ENCODE data around the gene EBF3. TPM values are rescaled to one million over a fixed set of nuclear protein-coding genes. Genes with fewer than 3 reads are reported as not detected.

Gene EBF3
- total RNA-seq, 3 donors from 2014 or later: 0.23 to 2.8 (median 0.89) TPM

DNA sequence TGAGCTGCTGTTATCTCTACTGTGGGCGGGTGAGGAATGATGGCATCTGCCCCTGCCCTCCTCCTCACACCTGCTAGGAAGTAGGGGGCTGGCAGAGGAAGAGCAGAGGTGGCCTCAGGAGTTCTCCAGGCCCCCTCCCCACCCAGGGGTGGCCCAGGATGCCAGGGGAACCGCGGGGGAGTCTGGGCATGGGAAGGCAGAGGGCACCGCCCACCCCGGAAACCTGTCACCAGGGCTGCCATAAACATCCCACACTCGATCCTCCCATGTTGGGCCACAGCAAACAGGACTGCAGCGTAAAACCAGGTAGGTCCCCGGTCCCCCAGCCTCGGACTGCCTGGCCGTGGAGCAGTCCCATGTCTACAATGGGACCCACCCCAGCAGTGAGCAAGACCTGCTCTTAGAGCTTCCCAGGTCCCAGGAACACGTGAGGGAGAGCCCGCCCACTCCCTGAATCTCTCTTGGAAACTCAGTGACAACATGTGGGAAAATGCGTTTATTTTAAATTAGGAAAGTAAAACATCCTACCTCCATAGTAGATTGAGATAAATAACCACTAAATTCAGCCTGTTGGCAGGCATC, 23.4 kb downstream of the EBF3 start:
- intact Hi-C loops (cut with DNase I, micrococcal nuclease): no loop called here
- Histone ChIP-seq H3K4me1 (ENCODE audit: low read depth) (no peaks in the 10 kb centered on the region), H3K36me3 (ENCODE audit: low read depth) (no peaks in the 10 kb centered on the region), H3K4me3 (no peak overlapping the region), H3K9me3 (no peaks in the 10 kb centered on the region)
- no peak for ATAC-seq
- TF ChIP-seq, protein P1, sequence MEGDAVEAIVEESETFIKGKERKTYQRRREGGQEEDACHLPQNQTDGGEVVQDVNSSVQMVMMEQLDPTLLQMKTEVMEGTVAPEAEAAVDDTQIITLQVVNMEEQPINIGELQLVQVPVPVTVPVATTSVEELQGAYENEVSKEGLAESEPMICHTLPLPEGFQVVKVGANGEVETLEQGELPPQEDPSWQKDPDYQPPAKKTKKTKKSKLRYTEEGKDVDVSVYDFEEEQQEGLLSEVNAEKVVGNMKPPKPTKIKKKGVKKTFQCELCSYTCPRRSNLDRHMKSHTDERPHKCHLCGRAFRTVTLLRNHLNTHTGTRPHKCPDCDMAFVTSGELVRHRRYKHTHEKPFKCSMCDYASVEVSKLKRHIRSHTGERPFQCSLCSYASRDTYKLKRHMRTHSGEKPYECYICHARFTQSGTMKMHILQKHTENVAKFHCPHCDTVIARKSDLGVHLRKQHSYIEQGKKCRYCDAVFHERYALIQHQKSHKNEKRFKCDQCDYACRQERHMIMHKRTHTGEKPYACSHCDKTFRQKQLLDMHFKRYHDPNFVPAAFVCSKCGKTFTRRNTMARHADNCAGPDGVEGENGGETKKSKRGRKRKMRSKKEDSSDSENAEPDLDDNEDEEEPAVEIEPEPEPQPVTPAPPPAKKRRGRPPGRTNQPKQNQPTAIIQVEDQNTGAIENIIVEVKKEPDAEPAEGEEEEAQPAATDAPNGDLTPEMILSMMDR (IDR thresholded peaks at IDR 0.05): no peak
- peak in 1 of 3 donors; percentile 30 for DNase-seq

DNA sequence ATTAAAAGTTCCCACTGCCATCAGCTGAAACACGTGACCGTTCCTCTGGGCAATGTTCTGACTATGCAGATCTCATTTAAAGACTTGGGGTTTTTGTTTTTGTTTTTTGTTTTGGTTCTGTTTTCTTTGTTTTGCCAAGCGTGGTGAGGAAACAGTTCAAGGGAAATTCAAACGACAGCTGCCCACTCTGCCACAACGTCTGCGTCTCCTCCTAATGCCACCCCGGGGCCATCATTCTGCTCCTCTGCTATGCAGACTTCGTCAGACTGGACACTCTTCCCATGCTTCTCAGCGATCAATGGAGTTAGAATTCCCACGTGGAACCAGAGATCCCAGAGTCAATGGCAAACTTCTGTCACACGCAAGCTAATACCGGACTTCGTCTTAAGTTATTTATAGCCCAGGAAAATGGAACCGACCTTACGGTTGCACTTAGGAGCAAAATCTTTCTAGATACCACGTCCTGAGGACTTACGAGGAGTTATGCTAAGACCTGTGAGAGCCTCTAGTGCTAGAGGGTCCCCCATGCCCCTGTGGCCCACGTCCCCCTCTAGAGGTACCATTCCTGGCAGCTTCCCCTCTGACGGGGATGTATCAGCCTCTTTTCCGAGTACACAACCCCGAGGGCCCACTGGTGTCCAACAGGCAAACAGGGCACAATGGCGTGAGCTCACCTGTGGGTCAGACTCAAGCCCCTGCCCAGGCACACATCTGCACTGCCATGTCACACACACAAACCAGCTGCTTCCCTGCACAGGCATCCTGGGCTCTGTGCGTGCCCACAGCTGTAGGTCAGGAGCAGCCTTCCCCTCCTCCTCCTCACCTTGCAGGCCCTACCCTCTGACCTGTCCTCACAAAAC, 24.4 kb downstream of the EBF3 start:
- Histone ChIP-seq H3K36me3 (ENCODE audit: low read depth) (no peaks in the 10 kb centered on the region), H3K4me1 (ENCODE audit: low read depth) (no peaks in the 10 kb centered on the region), H3K9me3 (no peaks in the 10 kb centered on the region), H3K4me3 (no peak overlapping the region)
- intact Hi-C loops (cut with DNase I, micrococcal nuclease): no loop called here
- ATAC-seq (no peak), DNase-seq (peak in 1 of 3 donors; percentile 25)
- TF ChIP-seq, protein P1 (IDR thresholded peaks at IDR 0.05): no peak

DNA sequence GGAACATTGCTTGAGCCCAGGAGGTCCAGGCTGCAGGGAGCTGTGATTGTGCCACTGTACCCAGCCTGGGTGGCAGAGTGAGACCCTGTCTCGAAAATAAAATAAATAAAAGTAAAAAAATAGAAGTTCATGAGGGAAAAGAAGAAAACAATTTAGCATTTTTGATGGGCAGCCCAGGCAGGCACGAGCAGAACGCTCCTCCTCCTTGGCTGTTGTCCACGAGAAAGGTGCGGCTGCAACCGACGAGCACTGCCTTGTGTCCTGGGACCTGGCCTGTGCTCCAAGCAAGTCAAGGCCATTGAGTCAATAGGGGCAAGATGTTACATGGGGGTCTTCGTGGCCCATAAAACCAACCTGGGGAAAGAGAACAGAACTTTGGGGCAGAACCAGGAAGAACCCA, 25.6 kb downstream of the EBF3 start:
- ATAC-seq (no peak), DNase-seq (peak in 2 of 3 donors; percentile 17 to 31)
- TF ChIP-seq, protein P1 (IDR thresholded peaks at IDR 0.05): no peak
- Histone ChIP-seq H3K4me3 (no peak overlapping the region), H3K9me3 (no peaks in the 10 kb centered on the region), H3K36me3 (ENCODE audit: low read depth) (no peaks in the 10 kb centered on the region), H3K4me1 (ENCODE audit: low read depth) (no peaks in the 10 kb centered on the region)
- intact Hi-C loops (cut with DNase I, micrococcal nuclease): no loop called here

DNA sequence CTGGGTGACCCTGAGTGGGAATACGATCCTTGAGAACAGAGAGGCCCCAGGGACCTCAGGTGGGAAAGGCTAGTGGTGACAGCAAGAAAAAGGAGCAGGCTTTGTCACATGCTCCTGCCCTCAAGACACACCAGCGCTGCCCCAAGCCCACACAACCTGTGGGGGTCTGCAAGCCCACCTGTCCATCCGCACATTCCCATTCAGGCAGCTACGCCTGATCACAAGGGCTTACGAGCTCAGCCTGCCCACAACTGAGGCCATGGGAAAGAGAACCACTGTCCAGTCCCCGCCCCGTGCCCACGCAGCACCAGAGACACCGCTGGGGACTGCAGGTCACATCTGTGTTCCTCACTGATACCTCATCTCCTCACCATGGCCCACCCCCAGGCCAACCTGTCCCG, 26.7 kb downstream of the EBF3 start:
- Histone ChIP-seq H3K4me3 (no peak overlapping the region), H3K4me1 (ENCODE audit: low read depth) (no peaks in the 10 kb centered on the region), H3K36me3 (ENCODE audit: low read depth) (no peaks in the 10 kb centered on the region), H3K9me3 (no peaks in the 10 kb centered on the region)
- intact Hi-C loops (cut with DNase I, micrococcal nuclease): no loop called here
- TF ChIP-seq, protein P1 (IDR thresholded peaks at IDR 0.05): no peak
- DNase-seq: peak in 1 of 3 donors; percentile 22
- ATAC-seq: no peak

DNA sequence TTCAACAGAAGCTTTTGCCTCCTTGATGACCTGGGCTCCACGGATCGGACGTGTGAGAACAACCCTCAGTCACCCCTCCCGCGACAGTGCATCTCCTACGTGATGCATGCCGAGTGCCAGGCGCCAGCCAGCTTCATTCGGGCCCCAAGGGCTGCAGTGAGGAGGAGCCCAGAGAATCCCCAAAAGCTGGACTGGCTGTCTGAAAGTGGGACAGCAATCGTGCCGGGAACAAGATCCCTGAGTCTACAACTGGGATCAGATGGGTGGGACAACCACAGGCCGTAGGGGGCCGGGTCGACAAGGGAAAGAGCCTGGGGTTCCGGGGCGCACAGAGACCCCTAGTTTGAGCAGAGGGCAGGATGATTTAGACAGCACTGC, 27.2 kb downstream of the EBF3 start:
- intact Hi-C loops (cut with DNase I, micrococcal nuclease): no loop called here
- Histone ChIP-seq H3K4me3 (no peak overlapping the region), H3K4me1 (ENCODE audit: low read depth) (no peaks in the 10 kb centered on the region), H3K36me3 (ENCODE audit: low read depth) (no peaks in the 10 kb centered on the region), H3K9me3 (no peaks in the 10 kb centered on the region)
- peak in 1 of 3 donors; percentile 21 for DNase-seq
- TF ChIP-seq, protein P1 (IDR thresholded peaks at IDR 0.05): no peak
- ATAC-seq: no peak

Data from mucosa of descending colon (tissue), 3 donors.